ENCODE data around the gene PAWR. TPM values are rescaled to one million over a fixed set of nuclear protein-coding genes. Genes with fewer than 3 reads are reported as not detected.

The PAWR gene
- total and polyA plus RNA-seq, 2 of the 13 experiments (the other 11 are each of a cell fraction or from before 2014, with no cell fraction given) = 29.1 to 36.1 TPM

DNA sequence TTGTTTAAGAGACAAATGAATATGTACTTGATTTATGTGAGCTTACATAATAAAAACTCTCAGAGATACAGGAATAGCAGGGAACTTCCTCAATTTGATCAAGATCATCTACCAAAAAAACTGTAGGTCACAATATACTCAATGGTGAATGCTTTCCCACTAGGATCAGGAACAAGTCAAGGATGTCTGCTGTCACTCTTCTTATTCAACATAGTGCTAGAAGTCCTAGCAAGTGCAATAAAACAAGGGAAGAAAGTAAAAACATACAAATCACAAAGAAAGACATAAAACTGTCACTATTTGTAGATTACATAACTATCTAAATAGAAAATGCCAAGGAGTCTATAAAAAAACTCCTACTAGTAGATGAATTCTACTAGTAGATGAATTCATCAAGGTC is 41.9 kb upstream of the PAWR start (continued):
- no peak for TF ChIP-seq ZSCAN21 (CRISPR knock-in tag; IDR thresholded peaks at IDR 0.05; ENCODE audit: borderline replicate concordance)
- TF ChIP-seq, protein P1, sequence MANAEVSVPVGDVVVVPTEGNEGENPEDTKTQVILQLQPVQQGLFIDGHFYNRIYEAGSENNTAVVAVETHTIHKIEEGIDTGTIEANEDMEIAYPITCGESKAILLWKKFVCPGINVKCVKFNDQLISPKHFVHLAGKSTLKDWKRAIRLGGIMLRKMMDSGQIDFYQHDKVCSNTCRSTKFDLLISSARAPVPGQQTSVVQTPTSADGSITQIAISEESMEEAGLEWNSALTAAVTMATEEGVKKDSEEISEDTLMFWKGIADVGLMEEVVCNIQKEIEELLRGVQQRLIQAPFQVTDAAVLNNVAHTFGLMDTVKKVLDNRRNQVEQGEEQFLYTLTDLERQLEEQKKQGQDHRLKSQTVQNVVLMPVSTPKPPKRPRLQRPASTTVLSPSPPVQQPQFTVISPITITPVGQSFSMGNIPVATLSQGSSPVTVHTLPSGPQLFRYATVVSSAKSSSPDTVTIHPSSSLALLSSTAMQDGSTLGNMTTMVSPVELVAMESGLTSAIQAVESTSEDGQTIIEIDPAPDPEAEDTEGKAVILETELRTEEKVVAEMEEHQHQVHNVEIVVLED (CRISPR knock-in tag; IDR thresholded peaks at IDR 0.05; ENCODE audit: borderline replicate concordance) = no peak
- TF ChIP-seq, protein P2, sequence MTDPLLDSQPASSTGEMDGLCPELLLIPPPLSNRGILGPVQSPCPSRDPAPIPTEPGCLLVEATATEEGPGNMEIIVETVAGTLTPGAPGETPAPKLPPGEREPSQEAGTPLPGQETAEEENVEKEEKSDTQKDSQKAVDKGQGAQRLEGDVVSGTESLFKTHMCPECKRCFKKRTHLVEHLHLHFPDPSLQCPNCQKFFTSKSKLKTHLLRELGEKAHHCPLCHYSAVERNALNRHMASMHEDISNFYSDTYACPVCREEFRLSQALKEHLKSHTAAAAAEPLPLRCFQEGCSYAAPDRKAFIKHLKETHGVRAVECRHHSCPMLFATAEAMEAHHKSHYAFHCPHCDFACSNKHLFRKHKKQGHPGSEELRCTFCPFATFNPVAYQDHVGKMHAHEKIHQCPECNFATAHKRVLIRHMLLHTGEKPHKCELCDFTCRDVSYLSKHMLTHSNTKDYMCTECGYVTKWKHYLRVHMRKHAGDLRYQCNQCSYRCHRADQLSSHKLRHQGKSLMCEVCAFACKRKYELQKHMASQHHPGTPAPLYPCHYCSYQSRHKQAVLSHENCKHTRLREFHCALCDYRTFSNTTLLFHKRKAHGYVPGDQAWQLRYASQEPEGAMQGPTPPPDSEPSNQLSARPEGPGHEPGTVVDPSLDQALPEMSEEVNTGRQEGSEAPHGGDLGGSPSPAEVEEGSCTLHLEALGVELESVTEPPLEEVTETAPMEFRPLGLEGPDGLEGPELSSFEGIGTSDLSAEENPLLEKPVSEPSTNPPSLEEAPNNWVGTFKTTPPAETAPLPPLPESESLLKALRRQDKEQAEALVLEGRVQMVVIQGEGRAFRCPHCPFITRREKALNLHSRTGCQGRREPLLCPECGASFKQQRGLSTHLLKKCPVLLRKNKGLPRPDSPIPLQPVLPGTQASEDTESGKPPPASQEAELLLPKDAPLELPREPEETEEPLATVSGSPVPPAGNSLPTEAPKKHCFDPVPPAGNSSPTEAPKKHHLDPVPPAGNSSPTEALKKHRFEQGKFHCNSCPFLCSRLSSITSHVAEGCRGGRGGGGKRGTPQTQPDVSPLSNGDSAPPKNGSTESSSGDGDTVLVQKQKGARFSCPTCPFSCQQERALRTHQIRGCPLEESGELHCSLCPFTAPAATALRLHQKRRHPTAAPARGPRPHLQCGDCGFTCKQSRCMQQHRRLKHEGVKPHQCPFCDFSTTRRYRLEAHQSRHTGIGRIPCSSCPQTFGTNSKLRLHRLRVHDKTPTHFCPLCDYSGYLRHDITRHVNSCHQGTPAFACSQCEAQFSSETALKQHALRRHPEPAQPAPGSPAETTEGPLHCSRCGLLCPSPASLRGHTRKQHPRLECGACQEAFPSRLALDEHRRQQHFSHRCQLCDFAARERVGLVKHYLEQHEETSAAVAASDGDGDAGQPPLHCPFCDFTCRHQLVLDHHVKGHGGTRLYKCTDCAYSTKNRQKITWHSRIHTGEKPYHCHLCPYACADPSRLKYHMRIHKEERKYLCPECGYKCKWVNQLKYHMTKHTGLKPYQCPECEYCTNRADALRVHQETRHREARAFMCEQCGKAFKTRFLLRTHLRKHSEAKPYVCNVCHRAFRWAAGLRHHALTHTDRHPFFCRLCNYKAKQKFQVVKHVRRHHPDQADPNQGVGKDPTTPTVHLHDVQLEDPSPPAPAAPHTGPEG (CRISPR knock-in tag; IDR thresholded peaks at IDR 0.05) = no peak
- TF ChIP-seq MED1 (CRISPR knock-in tag; IDR thresholded peaks at IDR 0.05) = no peak

DNA sequence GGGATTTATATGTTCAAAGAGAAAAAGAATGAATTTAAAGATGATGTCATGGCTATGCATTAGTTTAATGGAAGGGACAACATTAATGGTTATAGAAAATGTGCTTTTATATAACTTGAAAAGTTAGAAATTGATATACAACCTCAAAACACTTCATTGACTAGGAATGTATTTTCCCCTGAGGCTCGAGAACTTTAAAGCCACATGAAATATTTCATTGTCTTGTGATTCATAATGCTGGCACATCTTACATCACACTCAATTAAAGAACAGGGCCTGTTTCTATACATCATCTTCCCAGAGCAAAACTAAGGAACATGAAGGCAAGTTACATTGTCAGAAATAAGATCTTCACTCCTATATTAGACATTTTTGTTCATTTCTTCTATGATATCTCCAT is 35.2 kb upstream of the PAWR start:
- intact Hi-C loops (cut with micrococcal nuclease; ENCODE audit: unreplicated experiment) (no loop called here), in situ Hi-C loops (cut with HindIII; ENCODE audit: extremely low pct_ligation_motif_present, low pct_unique_long_range_greater_than_20kb) (no loop called here)
- no TSS peak for BruUV-seq (replicated peaks)
- TF ChIP-seq SRY (CRISPR knock-in tag; IDR thresholded peaks at IDR 0.05) = no peak
- TF ChIP-seq ATF7 (IDR thresholded peaks at IDR 0.05) = peak; percentile 85
- no peak for TF ChIP-seq ATF7 (CRISPR knock-in tag; IDR thresholded peaks at IDR 0.05)
- no peak for TF ChIP-seq ZNF138 (CRISPR knock-in tag; IDR thresholded peaks at IDR 0.05; ENCODE audit: low read depth)
- POLR2A ChIA-PET = no interaction called here
- H3K9ac ChIP-seq (ENCODE audit: insufficient read depth, low read depth, low read length) = no peak overlapping the region
- DNase-seq (ENCODE audit: low spot score) (no peak), FAIRE-seq (no peak), ATAC-seq (no peak)
- no peaks in the 10 kb centered on the region for H3K36me3 ChIP-seq (replicated peaks in 1 of 2; ENCODE audit: control insufficient read depth in 1 of 2, insufficient read depth in 2 of 2, low read length in 2 of 2)
- no peaks in the 10 kb centered on the region for H3K4me1 ChIP-seq (ENCODE audit: insufficient read depth, low read length)
- H3K4me2 ChIP-seq (ENCODE audit: low read depth, low read length) = no peak overlapping the region
- WGBS (ENCODE audit: low lambda C conversion rate) = 44% methylated on average over 1 of the region's 1 CpG
- no peak overlapping the region for H3K4me3 ChIP-seq (replicated peaks in 1 of 3; ENCODE audit: insufficient read depth in 1 of 3, low read depth in 2 of 3, low read length in 3 of 3)
- H3K79me2 ChIP-seq (ENCODE audit: insufficient read depth, low read length) = no peaks in the 10 kb centered on the region
- H3K9me3 ChIP-seq (ENCODE audit: low read length) = no peaks in the 10 kb centered on the region
- H3K27ac ChIP-seq (ENCODE audit: extremely low read length, insufficient read depth, low read length) = no peak overlapping the region
- H2AFZ ChIP-seq (ENCODE audit: low read length) = no peak overlapping the region
- CTCF ChIA-PET (ENCODE audit: low intra/inter-chr PET ratio, low total read pairs) = no interaction called here
- no peaks in the 10 kb centered on the region for H4K20me1 ChIP-seq (ENCODE audit: insufficient read depth, low read length)
- H3K27me3 ChIP-seq (ENCODE audit: control insufficient read depth in 1 of 2, insufficient read depth in 2 of 2, low read length in 2 of 2) = no peaks in the 10 kb centered on the region
